A549 (cell line): Measurements from ENCODE around the gene GNG2. TPM values are rescaled to one million over a fixed set of nuclear protein-coding genes. Genes with fewer than 3 reads are reported as not detected.

Experiments
- ATAC-seq, 2 experiments: fragments of 200-7000 bp in 1 of 2; fragments of >200 bp in 1 of 2; cut with Nextera tagmentation in 1 of 2; cut with Tn5 transposase in 1 of 2; 3 replicates each; pipeline versions ENCODE4 v1.8.0 to v1.9.1; 2018 to 2020; ENCODE audit warnings: mild to moderate bottlenecking in 1 of 2, moderate library complexity in 1 of 2
- CTCF ChIA-PET: fragments of 300-600 bp; sonication (Branson Sonifier 250); formaldehyde crosslinking; extraction: SDS; loops from one replicate; lab custom pipeline; 2021; ENCODE audit warnings: antibody characterized with exemption, inconsistent platforms; lab: Yijun Ruan, JAX
- POLR2A ChIA-PET: fragments of 350-600 bp; formaldehyde crosslinking; extraction: SDS; loops from one replicate; lab custom pipeline; 2021; ENCODE audit warnings: antibody characterized with exemption, inconsistent platforms; lab: Yijun Ruan, JAX
- DNase-seq, 2 experiments: peaks; one replicate each; pipeline versions ENCODE4 v3.0.0 to v3.0.0-alpha.2; 2011 to 2016; ENCODE audit warnings: low read depth in 1 of 2, low spot score in 1 of 2
- FAIRE-seq: peaks from 2 replicates; lab custom pipeline; 2011; peaks lifted over from hg19 to GRCh38; lab: Jason Lieb, UNC
- H3K27ac ChIP-seq, 2 experiments: fragments of >200 bp; sonication (Bioruptor Twin); formaldehyde crosslinking; 3 replicates each; pipeline ENCODE4 v1.5.1; 2016 to 2017
- H3K4me1 ChIP-seq: fragments of >200 bp; sonication (Bioruptor Twin); formaldehyde crosslinking; 3 replicates; pipeline ENCODE4 v1.6.1; 2016
- H3K4me2 ChIP-seq: fragments of >200 bp; sonication (Bioruptor Twin); formaldehyde crosslinking; 3 replicates; pipeline ENCODE4 v1.6.1; 2016
- H3K4me3 ChIP-seq: fragments of >200 bp; sonication (Bioruptor Twin); formaldehyde crosslinking; 3 replicates; pipeline ENCODE4 v1.5.1; 2016
- H3K9me3 ChIP-seq: fragments of >200 bp; sonication (Bioruptor Twin); formaldehyde crosslinking; 3 replicates; pipeline ENCODE4 v1.6.1; 2016
- CEBPB ChIP-seq, 2 experiments: fragments of >200 bp in 1 of 2; sonication (Bioruptor Twin) in 1 of 2; formaldehyde crosslinking in 1 of 2; IDR thresholded peaks; 2 replicates each; pipeline ENCODE4 v1.6.1; 2012 to 2016
- CHD4 ChIP-seq: fragments of 200-600 bp; sonication (generic); IDR thresholded peaks from 2 replicates; pipeline ENCODE4 v1.6.1; 2016; ENCODE audit warnings: antibody characterized with exemption, mild to moderate bottlenecking, borderline replicate concordance
- FOSB ChIP-seq: fragments of 250-450 bp; sonication (Bioruptor Pico); IDR thresholded peaks from 2 replicates; pipeline ENCODE4 v1.5.0; 2020; ENCODE audit warnings: mild to moderate bottlenecking, moderate library complexity
- FOSL2 ChIP-seq, 2 experiments: fragments of 450-650 bp in 1 of 2; fragments of >200 bp in 1 of 2; sonication (Bioruptor Twin) in 1 of 2; formaldehyde crosslinking; IDR thresholded peaks; 2 replicates each; pipeline versions ENCODE4 v1.5.0 to v1.6.1; 2016 to 2020; ENCODE audit warnings: mild to moderate bottlenecking in 1 of 2, moderate library complexity in 1 of 2
- FOXS1 ChIP-seq: fragments of 250-450 bp; sonication (Bioruptor Pico); IDR thresholded peaks from 2 replicates; pipeline ENCODE4 v1.5.0; 2020; ENCODE audit warnings: mild to moderate bottlenecking, moderate library complexity
- HOXB13 ChIP-seq: fragments of 250-450 bp; sonication (Bioruptor Pico); IDR thresholded peaks from 2 replicates; pipeline ENCODE4 v1.5.0; 2020; ENCODE audit warnings: low read depth, mild to moderate bottlenecking, moderate library complexity
- HOXB5 ChIP-seq: fragments of 250-450 bp; sonication (Bioruptor Pico); IDR thresholded peaks from 2 replicates; pipeline ENCODE4 v1.5.0; 2020; ENCODE audit warnings: mild to moderate bottlenecking, moderate library complexity
- JUN ChIP-seq, 2 experiments: fragments of >200 bp; sonication (Bioruptor Twin); formaldehyde crosslinking; IDR thresholded peaks; 2 replicates in 1 of 2; 3 replicates in 1 of 2; pipeline ENCODE4 v1.6.1; 2016 to 2017
- KDM5A ChIP-seq: fragments of 200-600 bp; sonication (generic); IDR thresholded peaks from 2 replicates; pipeline ENCODE4 v1.6.1; 2016; ENCODE audit warnings: antibody characterized with exemption, mild to moderate bottlenecking
- MAFK ChIP-seq: fragments of 450-650 bp; IDR thresholded peaks from 2 replicates; pipeline ENCODE4 v1.6.1; 2014; ENCODE audit not compliant: partially characterized antibody
- MAZ ChIP-seq: fragments of 150-350 bp; IDR thresholded peaks from 2 replicates; pipeline ENCODE4 v1.6.1; 2014; ENCODE audit warnings: antibody characterized with exemption, low read depth, low read length, borderline replicate concordance
- MYC ChIP-seq: IDR thresholded peaks from 2 replicates; pipeline ENCODE4 v1.6.1; 2012; ENCODE audit warnings: mild to moderate bottlenecking, inconsistent platforms, low read length, improper control_type of control experiment, borderline replicate concordance
- NFE2L2 ChIP-seq: fragments of 150-350 bp; conservative IDR thresholded peaks from 2 replicates; pipeline ENCODE4 v1.6.1; 2014; ENCODE audit warnings: low read length
- PHF8 ChIP-seq: fragments of 200-600 bp; sonication (generic); IDR thresholded peaks from 2 replicates; pipeline ENCODE4 v1.6.1; 2016; ENCODE audit warnings: low read depth, mild to moderate bottlenecking, antibody characterized with exemption, moderate library complexity, borderline replicate concordance
- POLR2AphosphoS2 ChIP-seq: conservative IDR thresholded peaks from 2 replicates; pipeline ENCODE4 v1.6.1; 2012; ENCODE audit warnings: low read length, improper control_type of control experiment, inconsistent platforms
- RAD21 ChIP-seq, 2 experiments: fragments of >200 bp in 1 of 2; sonication (Bioruptor Twin) in 1 of 2; formaldehyde crosslinking in 1 of 2; IDR thresholded peaks in 1 of 2; conservative IDR thresholded peaks in 1 of 2; 2 replicates in 1 of 2; 3 replicates in 1 of 2; pipeline ENCODE4 v1.6.1; 2012 to 2018; ENCODE audit warnings: inconsistent platforms in 1 of 2
- RARB ChIP-seq: fragments of 250-450 bp; sonication (Bioruptor Pico); IDR thresholded peaks from 2 replicates; pipeline ENCODE4 v1.8.0; 2021; ENCODE audit warnings: mild to moderate bottlenecking, moderate library complexity
- RNF2 ChIP-seq: fragments of 200-600 bp; sonication (generic); IDR thresholded peaks from 2 replicates; pipeline ENCODE4 v1.6.1; 2016; ENCODE audit warnings: low read depth, mild to moderate bottlenecking, antibody characterized with exemption, moderate library complexity, borderline replicate concordance
- SMC3 ChIP-seq: fragments of >200 bp; sonication (Bioruptor Twin); formaldehyde crosslinking; IDR thresholded peaks from 3 replicates; pipeline ENCODE4 v1.6.1; 2018; ENCODE audit warnings: inconsistent platforms
- TFCP2L1 ChIP-seq: fragments of 250-450 bp; sonication (Bioruptor Pico); IDR thresholded peaks from 2 replicates; pipeline ENCODE4 v1.5.0; 2021; ENCODE audit warnings: mild to moderate bottlenecking
- TP53 ChIP-seq: fragments of 250-450 bp; sonication (Bioruptor Pico); IDR thresholded peaks from 2 replicates; pipeline ENCODE4 v1.5.0; 2021; ENCODE audit warnings: mild to moderate bottlenecking, moderate library complexity
- ZC3H11A ChIP-seq: fragments of 450-650 bp; IDR thresholded peaks from 2 replicates; pipeline ENCODE4 v1.6.1; 2014; ENCODE audit warnings: antibody characterized with exemption, mild to moderate bottlenecking
- ZNF302 ChIP-seq: fragments of 250-450 bp; sonication (Bioruptor Pico); IDR thresholded peaks from 2 replicates; pipeline ENCODE4 v1.9.0; 2021; ENCODE audit warnings: inconsistent platforms, mild to moderate bottlenecking, moderate library complexity
- WGBS: methylation state at CpG from one replicate; pipeline ENCODE4 v1.1.6; 2017; ENCODE audit errors: missing lambda C conversion rate; 5-methylcytosine and 5-hydroxymethylcytosine counted together
- polyA plus RNA-seq, 4 experiments: library from polyadenylated mRNA; depleted of rRNA in 3 of 4; stranded (reverse); fragments of >200 nt; fragmentation: RNase III in 1 of 4; extraction: RNeasy Plus Mini Kit Qiagen cat#74134 plus additional on column Dnase treatment in 1 of 4; gene quantifications; 2 replicates in 3 of 4; 3 replicates in 1 of 4; pipeline ENCODE4 v1.2.3, GENCODE V29; 2011 to 2017
- TF ChIP-seq, protein P1 (sequence below): fragments of >200 bp; sonication (Bioruptor Twin); formaldehyde crosslinking; IDR thresholded peaks from 3 replicates; pipeline ENCODE4 v1.6.1; 2016
- TF ChIP-seq, protein P2 (sequence below): IDR thresholded peaks from 2 replicates; pipeline ENCODE4 v1.6.1; 2012; ENCODE audit warnings: low read depth, borderline replicate concordance
- TF ChIP-seq, protein P3 (sequence below): fragments of >200 bp; sonication (Bioruptor Twin); formaldehyde crosslinking; IDR thresholded peaks from 2 replicates; pipeline ENCODE4 v1.6.1; 2016
- TF ChIP-seq, protein P4 (sequence below): fragments of 150-350 bp; IDR thresholded peaks from 2 replicates; pipeline ENCODE4 v1.6.1; 2014; ENCODE audit warnings: low read depth, mild to moderate bottlenecking, low read length

Gene GNG2
- polyA plus RNA-seq, 2 of the 4 experiments (the other 2 are of a cell fraction) = 2.1 to 3.0 TPM

DNA sequence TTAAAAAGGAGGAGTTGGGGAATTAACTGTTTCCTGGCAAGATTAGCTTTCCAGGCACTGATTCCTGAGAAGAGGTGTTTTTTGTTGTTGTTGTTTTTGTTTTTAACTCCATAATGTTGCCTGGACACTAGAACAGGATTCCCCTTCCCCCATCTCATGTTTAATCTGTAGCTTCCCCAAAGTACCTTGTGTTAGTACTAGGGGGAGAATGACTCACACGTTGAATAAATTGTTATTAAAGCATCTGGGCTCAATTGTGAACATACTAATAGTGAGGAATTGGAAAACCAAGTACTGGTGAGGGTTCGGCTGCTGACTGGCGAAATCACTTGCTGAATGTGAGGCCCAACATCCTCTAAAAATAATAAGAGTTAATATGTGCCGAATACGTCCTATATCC lies 1.3 kb upstream of the GNG2 start:
- WGBS = 81% methylated on average over 5 of the region's 5 CpGs
- no peak for FAIRE-seq
- TF ChIP-seq FOXS1 (CRISPR knock-in tag) (no peak), TP53 (no peak), JUN (IDR thresholded peaks at IDR 0.05) (no peak), FOSL2 (IDR thresholded peaks at IDR 0.05) (no peak), FOSL2 (CRISPR knock-in tag; IDR thresholded peaks at IDR 0.05) (no peak), PHF8 (no peak), POLR2AphosphoS2 (no peak), ZC3H11A (no peak), HOXB13 (CRISPR knock-in tag) (no peak), MYC (no peak)
- TF ChIP-seq, protein P1, sequence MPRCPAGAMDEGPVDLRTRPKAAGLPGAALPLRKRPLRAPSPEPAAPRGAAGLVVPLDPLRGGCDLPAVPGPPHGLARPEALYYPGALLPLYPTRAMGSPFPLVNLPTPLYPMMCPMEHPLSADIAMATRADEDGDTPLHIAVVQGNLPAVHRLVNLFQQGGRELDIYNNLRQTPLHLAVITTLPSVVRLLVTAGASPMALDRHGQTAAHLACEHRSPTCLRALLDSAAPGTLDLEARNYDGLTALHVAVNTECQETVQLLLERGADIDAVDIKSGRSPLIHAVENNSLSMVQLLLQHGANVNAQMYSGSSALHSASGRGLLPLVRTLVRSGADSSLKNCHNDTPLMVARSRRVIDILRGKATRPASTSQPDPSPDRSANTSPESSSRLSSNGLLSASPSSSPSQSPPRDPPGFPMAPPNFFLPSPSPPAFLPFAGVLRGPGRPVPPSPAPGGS = no peak
- TF ChIP-seq, all 56 proteins: peak for 0
- Histone ChIP-seq H3K9me3 (no peaks in the 10 kb centered on the region), H3K4me1 (0 out of 3 replicates have a peak, but pooled peaks cover 4% of the 10 kb centered on the region), H3K4me2 (no peak overlapping the region), H3K4me3 (no peak overlapping the region), H3K27ac (no peak overlapping the region)
- no peak for DNase-seq
- ChIA-PET POLR2A (no interaction called here), CTCF (interaction anchor here (4.0 kb wide), 1 partner anchor 120 kb away, joined by 21 read pairs; no protein-coding TSS in a partner anchor)
- ATAC-seq = no peak

DNA sequence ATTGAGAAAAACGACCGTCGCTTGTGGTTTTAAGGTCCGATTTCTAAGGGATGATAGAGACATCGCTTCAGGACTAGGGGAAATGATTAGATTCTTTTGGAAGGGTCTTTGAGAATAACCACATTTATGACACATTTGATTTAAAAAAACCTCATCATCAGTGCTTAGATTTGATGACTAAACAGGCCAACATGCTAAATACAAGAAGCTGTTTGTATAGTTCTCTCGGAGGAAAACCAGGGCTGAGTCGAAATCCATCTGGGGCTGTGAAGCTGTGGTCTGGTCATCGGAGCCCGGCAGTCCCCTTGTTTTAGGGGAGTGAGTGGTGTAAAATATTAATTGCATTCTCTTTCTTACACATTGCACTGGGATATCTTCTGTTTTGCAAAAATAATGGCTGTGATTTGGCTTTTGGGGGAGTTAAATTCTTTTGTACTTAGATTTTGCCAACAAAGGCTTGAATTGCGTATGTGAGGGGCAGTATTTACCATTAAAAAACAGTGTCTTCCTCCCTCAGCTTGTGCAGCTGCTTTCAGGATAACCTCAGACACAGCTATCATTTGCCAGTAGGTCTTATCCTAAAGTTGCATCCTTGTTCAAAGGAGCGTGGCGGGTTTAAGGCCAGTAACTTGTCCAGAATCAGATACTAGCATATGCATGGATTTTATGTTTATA lies 550 bp downstream of the GNG2 start:
- POLR2A ChIA-PET = interaction anchor here (1.3 kb wide), 1 partner anchor 12 kb away, joined by 4 read pairs; no protein-coding TSS in a partner anchor
- H3K9me3 ChIP-seq = no peaks in the 10 kb centered on the region
- peak overlapping the region; percentile 93 for H3K4me2 ChIP-seq
- TF ChIP-seq ZNF302 = no peak
- TF ChIP-seq KDM5A = no peak
- TF ChIP-seq JUN (IDR thresholded peaks at IDR 0.05) = no peak
- no peak for TF ChIP-seq SMC3
- TF ChIP-seq FOSB (CRISPR knock-in tag) = no peak
- TF ChIP-seq, protein P2, sequence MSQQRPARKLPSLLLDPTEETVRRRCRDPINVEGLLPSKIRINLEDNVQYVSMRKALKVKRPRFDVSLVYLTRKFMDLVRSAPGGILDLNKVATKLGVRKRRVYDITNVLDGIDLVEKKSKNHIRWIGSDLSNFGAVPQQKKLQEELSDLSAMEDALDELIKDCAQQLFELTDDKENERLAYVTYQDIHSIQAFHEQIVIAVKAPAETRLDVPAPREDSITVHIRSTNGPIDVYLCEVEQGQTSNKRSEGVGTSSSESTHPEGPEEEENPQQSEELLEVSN = no peak
- TF ChIP-seq CHD4 = no peak
- no peak for TF ChIP-seq TFCP2L1 (CRISPR knock-in tag)
- TF ChIP-seq, all 56 proteins: peak for 0
- ATAC-seq (peak in 1 of 2 experiments; percentile 54; a peak in 3 of 6 replicates), FAIRE-seq (no peak), DNase-seq (no peak)
- peak overlapping the region; percentile 51 for H3K4me3 ChIP-seq
- WGBS = 48% methylated on average over 12 of the region's 12 CpGs
- 0 out of 3 replicates have a peak, but pooled peaks cover 4% of the 10 kb centered on the region for H3K4me1 ChIP-seq
- CTCF ChIA-PET = interaction anchor here (1.0 to 4.0 kb wide), 2 partner anchors 11 to 118 kb away, joined by 3 to 21 read pairs; no protein-coding TSS in a partner anchor
- peak overlapping the region; percentile 58 to 71 for H3K27ac ChIP-seq

DNA sequence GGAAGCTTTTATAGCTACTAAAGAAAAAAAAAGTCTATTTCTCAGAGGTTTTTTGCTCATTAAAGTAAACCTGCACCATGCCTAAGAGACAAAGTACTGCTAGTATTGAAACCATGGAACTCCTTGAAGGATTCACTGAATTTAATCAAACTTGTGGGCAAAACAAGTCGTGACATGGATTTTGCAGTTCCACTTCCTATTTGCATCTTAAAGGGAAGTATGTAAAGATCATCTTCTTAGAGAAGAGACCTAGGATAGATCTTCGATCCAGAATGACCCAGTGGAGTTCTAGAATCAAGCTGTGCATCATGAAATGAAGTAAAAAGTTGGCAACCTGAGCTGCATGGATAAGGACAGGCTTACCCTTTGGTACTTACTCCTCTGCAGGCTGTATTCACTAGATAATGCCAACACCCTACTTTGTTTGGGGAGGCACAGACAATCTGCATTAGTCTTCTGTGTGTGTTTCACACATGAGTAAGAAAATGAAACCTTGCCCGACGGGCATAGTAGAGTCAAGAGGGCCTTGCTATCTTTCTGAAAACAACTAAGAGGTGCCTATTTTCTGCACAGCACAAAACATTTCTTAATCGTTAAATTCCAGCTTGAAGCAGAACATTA lies 1.9 kb downstream of the GNG2 start:
- WGBS = 81% methylated on average over 5 of the region's 5 CpGs
- ATAC-seq (no peak), FAIRE-seq (peak; percentile 32), DNase-seq (no peak)
- no peak overlapping the region for H3K27ac ChIP-seq
- POLR2A ChIA-PET = no interaction called here
- CTCF ChIA-PET = interaction anchor here (0.9 to 4.0 kb wide), 2 partner anchors 10 to 117 kb away, joined by 3 to 21 read pairs; no protein-coding TSS in a partner anchor
- H3K4me2 ChIP-seq = no peak overlapping the region
- H3K4me3 ChIP-seq = no peak overlapping the region
- H3K9me3 ChIP-seq = no peaks in the 10 kb centered on the region
- H3K4me1 ChIP-seq = 0 out of 3 replicates have a peak, but pooled peaks cover 4% of the 10 kb centered on the region
- TF ChIP-seq NFE2L2 (no peak), PHF8 (no peak), HOXB5 (CRISPR knock-in tag) (no peak), MYC (no peak), CEBPB (IDR thresholded peaks at IDR 0.05) (no peak), RAD21 (conservative IDR thresholded peaks at IDR 0.05 in 1 of 2, IDR thresholded peaks at IDR 0.05 in 1 of 2) (no peak), MAFK (no peak), HOXB13 (CRISPR knock-in tag) (no peak), MAZ (no peak), ZNF302 (no peak), RNF2 (no peak), CHD4 (no peak), RARB (CRISPR knock-in tag) (no peak)
- TF ChIP-seq, protein P3, sequence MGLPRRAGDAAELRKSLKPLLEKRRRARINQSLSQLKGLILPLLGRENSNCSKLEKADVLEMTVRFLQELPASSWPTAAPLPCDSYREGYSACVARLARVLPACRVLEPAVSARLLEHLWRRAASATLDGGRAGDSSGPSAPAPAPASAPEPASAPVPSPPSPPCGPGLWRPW = no peak
- TF ChIP-seq, protein P1 = no peak
- TF ChIP-seq, protein P4, sequence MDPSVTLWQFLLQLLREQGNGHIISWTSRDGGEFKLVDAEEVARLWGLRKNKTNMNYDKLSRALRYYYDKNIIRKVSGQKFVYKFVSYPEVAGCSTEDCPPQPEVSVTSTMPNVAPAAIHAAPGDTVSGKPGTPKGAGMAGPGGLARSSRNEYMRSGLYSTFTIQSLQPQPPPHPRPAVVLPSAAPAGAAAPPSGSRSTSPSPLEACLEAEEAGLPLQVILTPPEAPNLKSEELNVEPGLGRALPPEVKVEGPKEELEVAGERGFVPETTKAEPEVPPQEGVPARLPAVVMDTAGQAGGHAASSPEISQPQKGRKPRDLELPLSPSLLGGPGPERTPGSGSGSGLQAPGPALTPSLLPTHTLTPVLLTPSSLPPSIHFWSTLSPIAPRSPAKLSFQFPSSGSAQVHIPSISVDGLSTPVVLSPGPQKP = no peak
